Measurements from ENCODE around the gene SLC35A4. TPM values are rescaled to one million over a fixed set of nuclear protein-coding genes. Genes with fewer than 3 reads are reported as not detected.
A peak's percentile ranks its signal among the peaks of the same experiment; 100 is the strongest.

SLC35A4 gene, protein sequence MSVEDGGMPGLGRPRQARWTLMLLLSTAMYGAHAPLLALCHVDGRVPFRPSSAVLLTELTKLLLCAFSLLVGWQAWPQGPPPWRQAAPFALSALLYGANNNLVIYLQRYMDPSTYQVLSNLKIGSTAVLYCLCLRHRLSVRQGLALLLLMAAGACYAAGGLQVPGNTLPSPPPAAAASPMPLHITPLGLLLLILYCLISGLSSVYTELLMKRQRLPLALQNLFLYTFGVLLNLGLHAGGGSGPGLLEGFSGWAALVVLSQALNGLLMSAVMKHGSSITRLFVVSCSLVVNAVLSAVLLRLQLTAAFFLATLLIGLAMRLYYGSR
- total RNA-seq (10 to 100 TPM; 53.6 to 58.3 TPM), polyA plus RNA-seq (100 to 1,000 TPM in 2 of 3 donors, 10 to 100 TPM in 1; 92.8 to 142 (median 113) TPM), total RNA-seq (25.1 to 54.8 (median 37.3) reads per million in 6 experiments)

- peaks cover 0 to 26% (median 10%) of the 10 kb centered on the region in 3 donors for H3K36me3 Mint-ChIP-seq
- peak within 1 kb of the TSS; percentile 96 to 99 (median 98) for H3K27ac Mint-ChIP-seq
- peak within 1 kb of the TSS; percentile 91 to 99 (median 96) for H3K4me3 Mint-ChIP-seq
- DNase-seq (peak; percentile 85 to 99 (median 98)), ATAC-seq (peak; percentile 88)
- POLR2A ChIA-PET, result interaction anchor here (0.6 to 4.1 kb wide), 17 partner anchors 12 to 1011 kb away, joined by 3 to 61 read pairs (median 4); partner anchors contain the start of genes ANKHD1, CD14, EIF4EBP3 and HARS1
- H3K9me3 Mint-ChIP-seq, result no peaks in the 10 kb centered on the region
- peaks cover 39 to 71% (median 66%) of the 10 kb centered on the region in 4 donors for H3K4me1 Mint-ChIP-seq
- H3K27me3 Mint-ChIP-seq, result no peaks in the 10 kb centered on the region
Measured at GRCh38 chr5:140564196-140565023, at the start of gene SLC35A4, which contains the start of gene APBB3. SLC35A4 (plus strand) TSS chr5:140564828; CDS start chr5:140567170, 2,342 bp downstream. APBB3 (minus strand) TSS chr5:140564598; CDS start chr5:140564245, 353 bp downstream.

- H3K27ac Mint-ChIP-seq, result peak overlapping the region in 2 of 10 donors; percentile 4 to 46
- POLR2A ChIA-PET, result no interaction called here
- H3K9me3 Mint-ChIP-seq, result no peaks in the 10 kb centered on the region
- ATAC-seq (no peak), DNase-seq (no peak)
- peaks cover 0 to 65% (median 11%) of the 10 kb centered on the region in 3 donors for H3K36me3 Mint-ChIP-seq
- H3K27me3 Mint-ChIP-seq, result no peaks in the 10 kb centered on the region
- peaks cover 0 to 4% (median 1%) of the 10 kb centered on the region in 4 donors for H3K4me1 Mint-ChIP-seq
- H3K4me3 Mint-ChIP-seq, result no peak overlapping the region
Measured at GRCh38 chr5:140524003-140524402, 40.6 kb upstream of the SLC35A4 start.

- no peaks in the 10 kb centered on the region for H3K9me3 Mint-ChIP-seq
- no peaks in the 10 kb centered on the region for H3K4me1 Mint-ChIP-seq
- H3K4me3 Mint-ChIP-seq, result no peak overlapping the region
- POLR2A ChIA-PET, result no interaction called here
- H3K36me3 Mint-ChIP-seq, result peaks cover 0 to 81% (median 20%) of the 10 kb centered on the region in 3 donors
- peak overlapping the region in 2 of 10 donors; percentile 8 to 40 for H3K27ac Mint-ChIP-seq
- DNase-seq (no peak), ATAC-seq (no peak)
- H3K27me3 Mint-ChIP-seq, result no peaks in the 10 kb centered on the region
Measured at GRCh38 chr5:140540227-140540626, 24.4 kb upstream of the SLC35A4 start.

DNA sequence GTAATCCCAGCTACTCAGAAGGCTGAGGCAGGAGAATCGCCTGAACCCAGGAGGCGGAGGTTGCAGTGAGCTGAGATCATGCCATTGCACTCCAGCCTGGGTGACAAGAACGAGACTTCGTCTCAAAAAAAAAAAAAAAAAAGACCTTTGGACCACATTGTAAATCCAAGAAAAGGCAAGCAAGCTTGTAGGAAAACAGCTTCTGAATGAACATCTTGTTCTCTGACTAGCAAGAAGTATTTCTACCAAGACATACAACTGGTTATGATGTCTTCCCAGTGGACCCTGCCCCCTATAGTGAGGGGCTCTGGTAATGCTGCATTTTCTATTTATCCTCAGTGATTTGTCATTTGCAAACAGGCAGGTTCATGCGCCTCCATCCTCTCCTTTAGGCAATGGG is 21.7 kb upstream of the SLC35A4 start:
- H3K4me1 Mint-ChIP-seq, result peaks cover under 1 to 13% (median 12%) of the 10 kb centered on the region in 4 donors
- peaks cover 0 to 56% (median 15%) of the 10 kb centered on the region in 3 donors for H3K36me3 Mint-ChIP-seq
- ATAC-seq (no peak), DNase-seq (no peak)
- no peaks in the 10 kb centered on the region for H3K9me3 Mint-ChIP-seq
- no peak overlapping the region for H3K4me3 Mint-ChIP-seq
- H3K27ac Mint-ChIP-seq, result peak overlapping the region in 2 of 10 donors; percentile 55 to 57
- POLR2A ChIA-PET, result no interaction called here
- H3K27me3 Mint-ChIP-seq, result no peaks in the 10 kb centered on the region

DNA sequence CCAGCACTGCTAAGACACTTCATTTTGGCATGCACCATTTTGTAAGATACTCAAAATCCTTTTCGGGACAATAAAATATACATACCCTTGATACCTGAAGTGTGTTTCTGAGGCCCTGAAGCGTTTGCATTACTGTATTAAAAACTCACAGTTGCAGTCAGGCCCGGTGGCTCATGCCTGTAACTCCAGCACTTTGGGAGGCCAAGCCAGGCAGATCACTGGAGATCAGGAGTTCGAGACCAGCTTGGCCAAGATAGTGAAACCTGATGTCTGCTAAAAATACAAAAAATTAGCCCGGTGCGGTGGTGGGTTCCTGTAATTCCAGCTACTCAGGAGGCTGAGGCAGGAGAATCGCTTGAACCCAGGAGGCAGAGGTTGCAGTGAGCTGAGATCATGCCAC is 19.6 kb upstream of the SLC35A4 start:
- Mint-ChIP-seq H3K9me3 (no peaks in the 10 kb centered on the region), H3K4me3 (no peak overlapping the region), H3K27me3 (no peaks in the 10 kb centered on the region), H3K27ac (peak overlapping the region in 7 of 10 donors; percentile 5 to 96 (median 42)), H3K36me3 (peaks cover 0 to 43% (median 8%) of the 10 kb centered on the region in 3 donors), H3K4me1 (peaks cover 9 to 33% (median 29%) of the 10 kb centered on the region in 4 donors)
- DNase-seq, result no peak
- no peak for ATAC-seq
- POLR2A ChIA-PET, result interaction anchor here (0.6 to 1.0 kb wide), 2 partner anchors 144 to 1107 kb away, joined by 3 read pairs; partner anchors contain the start of gene ANKHD1

GRCh38 chr5:140545606-140546005 is 19.0 kb upstream of the SLC35A4 start:
- no peaks in the 10 kb centered on the region for H3K27me3 Mint-ChIP-seq
- peak overlapping the region in 8 of 10 donors; percentile 24 to 99 (median 98) for H3K27ac Mint-ChIP-seq
- POLR2A ChIA-PET, result interaction anchor here (3.0 to 5.3 kb wide), 2 partner anchors 17 to 144 kb away, joined by 21 to 61 read pairs; partner anchors contain the start of genes ANKHD1, APBB3 and SLC35A4
- H3K36me3 Mint-ChIP-seq, result peaks cover 0 to 43% (median 8%) of the 10 kb centered on the region in 3 donors
- H3K4me3 Mint-ChIP-seq, result peak overlapping the region in 1 of 10 donors; percentile 29
- no peak for DNase-seq
- peaks cover 10 to 35% (median 32%) of the 10 kb centered on the region in 4 donors for H3K4me1 Mint-ChIP-seq
- no peak for ATAC-seq
- H3K9me3 Mint-ChIP-seq, result no peaks in the 10 kb centered on the region

GRCh38 chr5:140546851-140547507 is 17.6 kb upstream of the SLC35A4 start:
- H3K27me3 Mint-ChIP-seq, result no peaks in the 10 kb centered on the region
- H3K9me3 Mint-ChIP-seq, result no peaks in the 10 kb centered on the region
- peak overlapping the region; percentile 94 to 99 (median 98) for H3K27ac Mint-ChIP-seq
- POLR2A ChIA-PET, result interaction anchor here (0.9 to 5.3 kb wide), 17 partner anchors 11 to 773 kb away, joined by 3 to 61 read pairs (median 12); partner anchors contain the start of genes ANKHD1, APBB3, CD14 and IK
- H3K36me3 Mint-ChIP-seq, result peaks cover 0 to 43% (median 4%) of the 10 kb centered on the region in 3 donors
- H3K4me1 Mint-ChIP-seq, result peaks cover 13 to 35% (median 35%) of the 10 kb centered on the region in 4 donors
- peak overlapping the region; percentile 81 to 96 (median 93) for H3K4me3 Mint-ChIP-seq
- no peak for DNase-seq
- no peak for ATAC-seq

- peak within 1 kb of the TSS; percentile 94 to 99 (median 98) for H3K27ac Mint-ChIP-seq
- DNase-seq, result peak; percentile 80 to 92 (median 87)
- H3K4me3 Mint-ChIP-seq, result peak within 1 kb of the TSS; percentile 81 to 96 (median 93)
- peaks cover 0 to 40% (median 3%) of the 10 kb centered on the region in 3 donors for H3K36me3 Mint-ChIP-seq
- no peaks in the 10 kb centered on the region for H3K9me3 Mint-ChIP-seq
- peaks cover 13 to 36% (median 35%) of the 10 kb centered on the region in 4 donors for H3K4me1 Mint-ChIP-seq
- peak; percentile 92 to 95 for ATAC-seq
- H3K27me3 Mint-ChIP-seq, result no peaks in the 10 kb centered on the region
- POLR2A ChIA-PET, result interaction anchor here (0.9 to 5.3 kb wide), 23 partner anchors 10 to 773 kb away, joined by 3 to 61 read pairs (median 6); partner anchors contain the start of genes ANKHD1, APBB3, CD14 and HARS1
Measured at GRCh38 chr5:140547508-140548299, 16.9 kb upstream of the SLC35A4 start, which contains the start of gene EIF4EBP3. EIF4EBP3 (plus strand) TSS chr5:140547662; CDS start chr5:140547738, 76 bp downstream.

DNA sequence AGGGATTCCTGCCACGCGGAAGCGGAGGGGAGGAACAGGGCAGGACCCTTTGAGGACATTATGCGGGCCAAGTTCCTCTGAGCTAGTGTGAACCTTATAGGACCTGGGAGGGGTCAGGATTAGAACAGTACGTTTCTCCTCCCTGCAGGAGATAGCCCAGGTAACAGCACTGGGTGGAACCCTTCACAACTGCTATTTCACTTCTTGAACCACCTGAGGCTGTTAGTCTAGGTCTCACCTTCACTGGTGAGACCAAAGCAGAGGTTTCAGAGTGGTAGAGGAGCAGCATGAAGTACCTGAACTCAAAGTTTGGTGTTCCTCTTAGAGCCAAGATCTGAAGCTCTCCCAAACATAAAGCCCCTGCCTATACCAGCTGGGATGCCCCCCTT is 16.3 kb upstream of the SLC35A4 start:
- Mint-ChIP-seq H3K36me3 (peaks cover 0 to 45% (median 7%) of the 10 kb centered on the region in 3 donors), H3K4me3 (peak overlapping the region; percentile 81 to 96 (median 93)), H3K4me1 (peaks cover 18 to 42% (median 41%) of the 10 kb centered on the region in 4 donors), H3K9me3 (no peaks in the 10 kb centered on the region), H3K27ac (peak overlapping the region; percentile 94 to 99 (median 98)), H3K27me3 (no peaks in the 10 kb centered on the region)
- POLR2A ChIA-PET, result interaction anchor here (0.5 to 5.3 kb wide), 20 partner anchors 9 to 772 kb away, joined by 3 to 61 read pairs (median 6); partner anchors contain the start of genes ANKHD1, APBB3, CD14 and HARS1
- ATAC-seq, result peak; percentile 8 to 11
- DNase-seq, result no peak

- H3K27me3 Mint-ChIP-seq, result no peaks in the 10 kb centered on the region
- no peaks in the 10 kb centered on the region for H3K9me3 Mint-ChIP-seq
- H3K4me1 Mint-ChIP-seq, result peaks cover 22 to 47% (median 46%) of the 10 kb centered on the region in 4 donors
- H3K4me3 Mint-ChIP-seq, result peak overlapping the region; percentile 81 to 96 (median 93)
- POLR2A ChIA-PET, result interaction anchor here (0.5 to 5.3 kb wide), 15 partner anchors 9 to 152 kb away, joined by 3 to 61 read pairs (median 6); partner anchors contain the start of genes ANKHD1, APBB3, CD14 and HARS1
- DNase-seq (no peak), ATAC-seq (no peak)
- H3K27ac Mint-ChIP-seq, result peak overlapping the region; percentile 94 to 99 (median 98)
- H3K36me3 Mint-ChIP-seq, result peaks cover 0 to 48% (median 7%) of the 10 kb centered on the region in 3 donors
Measured at GRCh38 chr5:140548791-140549190, 15.8 kb upstream of the SLC35A4 start.

All from naive thymus-derived CD8-positive, alpha-beta T cell (primary cell).